GM19193 (cell line): Measurements from ENCODE around the gene TAX1BP3.

Experiments used
- POLR2A ChIP-seq: IDR thresholded peaks from 4 replicates; pipeline ENCODE4 v1.6.1; 2011; ENCODE audit not compliant: insufficient read depth, insufficient read length; ENCODE audit errors: extremely low read depth

TAX1BP3 gene

DNA sequence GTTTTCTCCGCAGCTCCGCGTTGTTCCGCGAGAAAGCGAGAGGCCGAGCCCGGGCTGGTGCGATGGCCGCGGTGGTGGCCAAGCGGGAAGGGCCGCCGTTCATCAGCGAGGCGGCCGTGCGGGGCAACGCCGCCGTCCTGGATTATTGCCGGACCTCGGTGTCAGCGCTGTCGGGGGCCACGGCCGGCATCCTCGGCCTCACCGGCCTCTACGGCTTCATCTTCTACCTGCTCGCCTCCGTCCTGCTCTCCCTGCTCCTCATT lies 638 bp upstream of the TAX1BP3 start:
- TF ChIP-seq POLR2A, result no peak

DNA sequence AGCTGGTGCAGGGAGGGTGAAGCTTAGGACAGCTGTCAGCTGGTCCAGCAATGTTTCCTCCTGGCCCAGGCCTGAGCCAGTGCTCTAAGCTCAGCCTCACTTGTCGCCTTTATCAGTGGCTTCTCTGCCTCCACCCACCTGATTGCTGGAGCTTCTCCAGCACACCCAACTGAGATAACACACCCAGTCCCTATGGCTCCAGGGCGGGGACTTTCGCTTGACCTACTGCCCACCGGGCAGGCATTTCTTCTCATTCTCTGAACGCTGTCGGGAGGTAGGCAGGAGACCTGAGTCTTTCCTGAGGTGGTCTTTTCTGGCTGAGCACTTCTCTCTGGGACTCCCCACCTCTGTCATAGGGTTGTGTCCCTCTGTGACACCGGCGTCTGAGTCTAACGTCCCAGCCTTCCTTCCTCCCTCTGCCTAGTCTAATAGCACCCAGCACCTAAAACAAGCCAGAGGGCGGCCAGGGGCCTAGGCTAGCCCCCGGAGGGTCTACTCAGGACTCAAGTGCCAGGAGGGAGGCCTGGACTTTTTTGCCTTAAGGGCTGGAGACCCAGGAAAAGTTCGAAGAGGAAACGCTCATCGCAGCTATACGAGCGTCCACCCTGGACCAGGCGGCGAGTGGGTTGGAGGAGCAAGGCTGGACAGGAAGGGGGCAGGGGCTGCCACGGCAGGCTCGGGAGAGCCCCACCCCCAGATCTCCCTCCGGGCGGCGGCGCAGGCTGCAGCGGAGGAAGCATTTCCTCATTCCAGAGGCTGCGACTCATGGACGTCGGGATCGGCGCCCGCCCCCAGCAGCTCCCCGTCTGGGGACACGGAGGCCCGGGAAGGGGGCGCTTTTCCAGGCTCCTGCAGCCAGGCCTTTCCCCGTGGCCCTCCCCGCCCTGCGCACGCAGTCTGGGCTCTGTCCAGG lies 756 bp downstream of the TAX1BP3 start:
- TF ChIP-seq POLR2A, result no peak

DNA sequence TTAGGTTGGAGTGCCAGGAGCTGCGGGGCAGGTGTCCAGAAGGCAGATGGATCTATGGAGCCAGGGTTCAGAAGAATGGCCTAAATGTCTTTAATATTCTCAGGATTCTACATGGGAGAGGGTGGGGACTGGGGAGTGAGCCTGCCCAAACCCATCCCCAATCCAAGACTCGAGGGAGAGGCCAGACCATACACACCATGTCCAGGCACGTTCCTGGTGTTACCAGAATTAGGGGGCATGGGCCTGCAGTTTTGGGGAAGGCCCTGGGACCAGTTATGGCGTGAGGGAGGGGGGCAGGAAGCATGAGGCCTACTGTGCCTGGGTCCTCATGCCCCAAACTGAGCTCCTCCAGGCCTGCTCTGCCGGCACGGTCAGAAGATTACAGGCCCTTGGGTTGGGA lies 1.9 kb downstream of the TAX1BP3 start:
- no peak for TF ChIP-seq POLR2A

DNA sequence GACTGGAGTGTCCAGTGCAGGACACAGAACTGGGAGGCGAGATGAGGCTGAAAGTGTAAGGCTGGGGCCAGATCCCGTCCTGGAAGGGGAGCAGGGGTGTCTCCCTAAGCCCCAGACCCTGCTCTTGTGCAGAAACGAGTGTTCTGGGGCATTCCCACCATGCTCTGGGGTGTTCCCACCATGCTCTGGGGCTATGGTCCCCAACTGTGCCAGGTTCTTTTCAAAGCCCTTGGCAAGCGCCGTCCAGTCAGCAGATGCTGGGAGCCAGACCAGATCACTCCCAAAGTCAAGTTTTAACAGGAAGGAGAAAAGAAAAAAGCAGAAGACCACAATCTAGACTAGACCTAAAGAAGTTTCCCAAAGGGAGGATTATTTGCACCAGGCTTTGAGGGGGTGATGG lies 2.5 kb downstream of the TAX1BP3 start:
- no peak for TF ChIP-seq POLR2A

DNA sequence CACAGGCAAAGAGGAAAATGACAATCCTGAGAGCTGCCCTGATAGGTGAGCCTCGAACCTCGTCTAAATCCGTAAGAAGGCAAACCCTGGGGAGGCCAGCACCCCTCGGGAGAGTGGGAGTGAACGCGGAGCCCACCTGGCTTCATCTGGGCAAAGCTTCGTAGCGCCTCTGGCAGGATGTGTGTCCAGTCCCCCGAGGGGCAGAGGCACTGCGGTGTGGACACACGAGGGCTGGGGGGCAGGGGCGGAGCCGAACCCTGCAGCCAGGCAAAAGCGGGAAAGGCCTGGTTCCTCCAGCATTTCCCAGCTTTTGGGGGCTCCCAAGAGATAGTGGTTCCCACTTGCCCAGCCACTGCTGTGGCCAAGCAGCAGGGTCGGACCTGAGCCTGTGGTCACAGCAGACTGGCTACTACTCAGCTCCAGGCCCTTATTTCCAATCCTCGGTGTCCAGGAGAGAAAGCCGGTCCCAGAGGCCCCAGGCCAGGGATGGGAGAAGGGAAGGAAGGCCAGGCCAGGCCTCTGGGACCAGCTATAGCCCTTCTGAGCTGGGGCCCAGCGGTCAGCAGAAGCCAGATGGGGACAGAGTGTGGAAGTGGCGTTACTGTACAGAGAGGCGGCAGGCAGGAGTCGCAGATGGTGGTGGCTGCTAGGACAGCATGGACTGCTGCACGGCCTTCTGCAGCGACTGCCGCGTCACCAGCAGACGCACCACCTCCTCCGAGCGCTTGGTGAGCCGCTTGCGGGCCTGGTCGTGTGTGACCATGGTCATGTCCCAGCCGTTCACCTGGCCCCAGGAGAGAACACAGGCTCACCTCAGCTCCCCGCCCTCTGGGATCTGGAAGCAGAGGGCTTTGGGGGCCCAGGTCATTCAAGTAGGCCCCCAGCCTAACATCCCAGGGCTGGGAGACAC lies 5.0 kb downstream of the TAX1BP3 start:
- no peak for TF ChIP-seq POLR2A

GRCh38 chr17:3660311-3660891 lies 8.0 kb downstream of the TAX1BP3 start:
- TF ChIP-seq POLR2A, result no peak

DNA sequence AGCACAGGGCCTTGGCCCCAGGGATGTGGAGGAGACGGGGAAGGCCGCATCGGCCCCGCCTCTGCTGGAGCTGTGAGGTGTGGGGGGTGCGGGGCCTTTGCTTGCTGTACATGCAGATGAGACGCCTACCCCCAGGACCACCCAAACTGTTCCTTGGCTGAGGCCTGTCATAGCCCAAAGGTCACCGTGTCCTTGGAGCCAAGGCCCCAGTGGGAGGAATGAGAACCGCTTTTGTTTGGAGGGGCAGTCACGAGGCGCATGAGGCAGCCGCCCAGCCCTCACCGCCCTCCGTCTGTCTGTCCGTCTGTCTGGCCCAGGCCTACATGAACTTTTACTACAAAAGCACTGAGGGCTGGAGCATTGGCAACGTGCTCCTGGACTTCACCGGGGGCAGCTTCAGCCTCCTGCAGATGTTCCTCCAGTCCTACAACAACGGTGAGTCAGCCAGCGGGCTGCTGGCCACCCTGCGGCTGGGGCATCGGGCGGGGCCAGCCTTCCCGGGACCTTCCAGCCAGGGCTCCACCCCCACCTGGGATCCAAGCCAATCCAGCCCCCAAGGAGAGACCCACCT lies 8.8 kb downstream of the TAX1BP3 start:
- no peak for TF ChIP-seq POLR2A

GRCh38 chr17:3658784-3659449 lies 9.5 kb downstream of the TAX1BP3 start:
- no peak for TF ChIP-seq POLR2A

DNA sequence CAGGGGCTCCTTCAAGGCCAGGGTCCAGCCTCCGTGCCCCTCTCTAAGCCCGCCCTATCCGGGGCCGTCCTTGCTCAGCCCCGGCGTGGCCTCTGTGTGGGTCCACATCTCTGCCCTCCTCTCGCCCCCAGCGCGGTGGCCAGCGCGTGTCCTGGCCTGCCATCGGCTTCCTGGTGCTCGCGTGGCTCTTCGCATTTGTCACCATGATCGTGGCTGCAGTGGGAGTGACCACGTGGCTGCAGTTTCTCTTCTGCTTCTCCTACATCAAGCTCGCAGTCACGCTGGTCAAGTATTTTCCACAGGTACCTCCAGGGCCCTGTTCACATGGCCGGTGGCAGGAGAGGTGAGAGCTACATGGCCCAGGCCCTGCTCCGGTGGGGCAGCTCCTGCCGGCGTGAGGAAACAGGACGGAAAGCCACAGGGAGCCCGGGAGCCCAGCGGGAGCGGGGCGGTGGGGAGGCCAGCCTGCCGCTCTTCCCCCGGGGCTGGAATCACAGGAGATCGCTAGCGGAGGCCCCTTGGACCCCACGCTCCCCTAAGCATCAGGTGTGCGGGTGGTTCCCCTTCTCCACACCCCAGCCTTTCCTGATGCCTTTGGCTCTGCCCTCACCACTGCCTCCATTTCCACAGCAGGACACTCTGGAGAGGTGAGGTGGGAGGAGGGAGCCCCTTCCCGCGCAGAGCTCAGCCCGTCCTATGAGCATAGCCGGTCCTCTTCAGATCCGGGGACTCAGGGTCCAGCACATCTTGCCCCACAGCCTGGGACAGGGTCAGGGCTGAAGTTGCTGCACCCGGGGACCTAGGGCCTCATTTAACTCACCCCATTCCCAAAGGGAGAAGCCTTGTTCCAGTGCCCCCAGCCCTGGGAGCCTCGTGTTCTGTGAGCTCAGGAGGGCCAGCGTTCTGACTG lies 10.2 kb downstream of the TAX1BP3 start:
- TF ChIP-seq POLR2A, result no peak

DNA sequence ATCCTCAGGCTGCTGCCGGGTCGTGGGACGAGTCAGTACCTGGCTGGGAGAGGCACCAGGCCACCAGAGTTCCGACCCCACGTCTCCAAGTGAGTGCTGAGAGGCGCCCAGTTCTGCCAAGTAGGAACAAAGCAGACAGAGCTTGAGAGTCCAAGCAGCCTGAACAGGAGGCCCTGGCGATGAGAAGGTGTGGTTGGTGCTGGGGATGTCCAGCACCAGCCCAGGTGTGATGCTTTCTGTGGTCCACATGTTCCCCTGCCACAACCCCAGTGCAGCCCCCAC lies 10.8 kb downstream of the TAX1BP3 start:
- TF ChIP-seq POLR2A, result no peak

- no peak for TF ChIP-seq POLR2A
Observed at GRCh38 chr17:3656755-3657587, 11.4 kb downstream of the TAX1BP3 start.

DNA sequence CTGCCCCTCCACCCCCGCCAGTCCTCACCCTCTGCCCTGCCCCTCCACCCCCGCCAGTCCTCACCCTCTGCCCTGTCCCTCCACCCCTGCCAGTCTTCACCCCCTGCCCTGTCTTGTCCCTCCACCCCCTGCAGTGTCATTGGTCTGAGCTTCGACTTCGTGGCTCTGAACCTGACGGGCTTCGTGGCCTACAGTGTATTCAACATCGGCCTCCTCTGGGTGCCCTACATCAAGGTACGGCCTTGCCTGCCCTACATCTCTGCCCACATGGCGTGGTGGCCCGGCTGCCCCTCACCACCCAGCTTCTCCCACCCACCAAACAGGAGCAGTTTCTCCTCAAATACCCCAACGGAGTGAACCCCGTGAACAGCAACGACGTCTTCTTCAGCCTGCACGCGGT lies 12.0 kb downstream of the TAX1BP3 start:
- no peak for TF ChIP-seq POLR2A

DNA sequence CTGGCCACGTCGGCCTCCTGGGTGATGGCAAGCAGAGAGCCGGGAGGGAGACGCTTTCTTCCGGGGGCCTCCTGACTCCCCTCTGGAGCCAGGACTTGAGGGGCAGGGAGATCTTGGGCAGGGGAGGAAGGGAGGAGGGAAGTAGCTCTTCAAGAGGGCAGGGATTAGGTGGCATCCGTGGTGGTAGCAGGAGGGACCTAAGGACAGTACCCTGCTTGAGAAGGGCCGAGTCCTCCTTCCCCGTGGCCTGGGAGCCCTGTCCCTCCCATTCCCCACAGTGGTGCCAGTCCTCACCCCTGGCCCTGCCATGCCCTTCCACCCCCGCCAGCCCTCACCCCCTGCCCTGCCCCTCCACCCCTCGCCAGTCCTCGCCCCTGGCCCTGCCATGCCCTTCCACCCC lies 12.6 kb downstream of the TAX1BP3 start:
- no peak for TF ChIP-seq POLR2A
